Astrocyte (in vitro differentiated cells and primary cell): ENCODE data around the gene MYORG.

Experiments used
- EZH2 ChIP-seq: IDR thresholded peaks from 2 replicates; pipeline ENCODE4 v1.6.1; 2012; ENCODE audit warnings: mild to moderate bottlenecking, low read length, inconsistent platforms; ENCODE audit not compliant: insufficient read depth
- TF ChIP-seq, protein P1 (sequence below): IDR thresholded peaks from 2 replicates; pipeline ENCODE4 v1.5.1; 2011; ENCODE audit warnings: low read depth, mild to moderate bottlenecking, inconsistent platforms, low read length, moderate library complexity; ENCODE audit not compliant: insufficient read depth

GRCh38 chr9:34317436-34317835 is 59.3 kb downstream of the MYORG start:
- TF ChIP-seq, protein P1, sequence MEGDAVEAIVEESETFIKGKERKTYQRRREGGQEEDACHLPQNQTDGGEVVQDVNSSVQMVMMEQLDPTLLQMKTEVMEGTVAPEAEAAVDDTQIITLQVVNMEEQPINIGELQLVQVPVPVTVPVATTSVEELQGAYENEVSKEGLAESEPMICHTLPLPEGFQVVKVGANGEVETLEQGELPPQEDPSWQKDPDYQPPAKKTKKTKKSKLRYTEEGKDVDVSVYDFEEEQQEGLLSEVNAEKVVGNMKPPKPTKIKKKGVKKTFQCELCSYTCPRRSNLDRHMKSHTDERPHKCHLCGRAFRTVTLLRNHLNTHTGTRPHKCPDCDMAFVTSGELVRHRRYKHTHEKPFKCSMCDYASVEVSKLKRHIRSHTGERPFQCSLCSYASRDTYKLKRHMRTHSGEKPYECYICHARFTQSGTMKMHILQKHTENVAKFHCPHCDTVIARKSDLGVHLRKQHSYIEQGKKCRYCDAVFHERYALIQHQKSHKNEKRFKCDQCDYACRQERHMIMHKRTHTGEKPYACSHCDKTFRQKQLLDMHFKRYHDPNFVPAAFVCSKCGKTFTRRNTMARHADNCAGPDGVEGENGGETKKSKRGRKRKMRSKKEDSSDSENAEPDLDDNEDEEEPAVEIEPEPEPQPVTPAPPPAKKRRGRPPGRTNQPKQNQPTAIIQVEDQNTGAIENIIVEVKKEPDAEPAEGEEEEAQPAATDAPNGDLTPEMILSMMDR = no peak
- TF ChIP-seq EZH2 = no peak
